WTC11 (cell line): Measurements from ENCODE around the gene SOX6. TPM values are rescaled to one million over a fixed set of nuclear protein-coding genes. Genes with fewer than 3 reads are reported as not detected.

ENCODE experiments used
- ATAC-seq: fragments of 200-7000 bp; cut with Tn5 transposase; 2 replicates; pipeline ENCODE4 v1.10.0; 2021; ENCODE audit warnings: mild to moderate bottlenecking, moderate library complexity
- CTCF ChIA-PET: fragments of 300-600 bp; sonication (Branson Sonifier 250); formaldehyde crosslinking; loops from one replicate; lab custom pipeline; 2021; ENCODE audit warnings: antibody characterized with exemption; lab: Charles Lee
- POLR2A ChIA-PET: fragments of 350-600 bp; sonication (Branson Sonifier 250); formaldehyde crosslinking; loops from one replicate; lab custom pipeline; 2021; ENCODE audit warnings: antibody characterized with exemption; lab: Charles Lee
- DNase-seq: peaks from one replicate; pipeline ENCODE4 v3.0.0; 2021; ENCODE audit warnings: low spot score
- H3K27ac Mint-ChIP-seq: 2 replicates; pipeline ENCODE4 v1.8.0; 2021; ENCODE audit warnings: mixed read lengths
- H3K27me3 Mint-ChIP-seq: 2 replicates; pipeline ENCODE4 v1.8.0; 2021; ENCODE audit warnings: low read depth, mild to moderate bottlenecking, moderate library complexity, mixed read lengths
- H3K36me3 Mint-ChIP-seq: 2 replicates; pipeline ENCODE4 v1.8.0; 2021; ENCODE audit warnings: mixed read lengths
- H3K4me1 Mint-ChIP-seq: 2 replicates; pipeline ENCODE4 v1.8.0; 2022; ENCODE audit warnings: mixed read lengths
- H3K4me3 Mint-ChIP-seq: 2 replicates; pipeline ENCODE4 v1.8.0; 2021; ENCODE audit warnings: mild to moderate bottlenecking, moderate library complexity, mixed read lengths
- H3K9me3 Mint-ChIP-seq: 2 replicates; pipeline ENCODE4 v1.8.0; 2021; ENCODE audit warnings: mixed read lengths
- CTCF ChIP-seq: fragments of 200-600 bp; IDR thresholded peaks from 2 replicates; pipeline ENCODE4 v1.8.0; 2022; ENCODE audit warnings: antibody characterized with exemption
- E2F4 ChIP-seq: sonication (generic); formaldehyde crosslinking; IDR thresholded peaks from 2 replicates; pipeline ENCODE4 v1.8.1; 2022; ENCODE audit warnings: low read depth, mild to moderate bottlenecking, moderate library complexity, missing genetic modification reagents, borderline replicate concordance
- ELF4 ChIP-seq: sonication (generic); formaldehyde crosslinking; IDR thresholded peaks from 2 replicates; pipeline ENCODE4 v1.8.1; 2022; ENCODE audit warnings: low read depth, mild to moderate bottlenecking, moderate library complexity, missing genetic modification reagents
- FOXK1 ChIP-seq: sonication (generic); formaldehyde crosslinking; IDR thresholded peaks from 2 replicates; pipeline ENCODE4 v1.8.0; 2022; ENCODE audit warnings: mild to moderate bottlenecking, moderate library complexity, missing genetic modification reagents
- GRHL2 ChIP-seq: fragments of 250-450 bp; sonication (Bioruptor Pico); IDR thresholded peaks from 2 replicates; pipeline ENCODE4 v1.8.0; 2022; ENCODE audit warnings: mild to moderate bottlenecking, moderate library complexity; ENCODE audit not compliant: insufficient replicate concordance, severe bottlenecking
- IRF2 ChIP-seq: sonication (generic); formaldehyde crosslinking; IDR thresholded peaks from 2 replicates; pipeline ENCODE4 v1.8.0; 2022; ENCODE audit warnings: low read depth, missing genetic modification reagents, borderline replicate concordance
- KAT7 ChIP-seq: sonication (generic); formaldehyde crosslinking; IDR thresholded peaks from 2 replicates; pipeline ENCODE4 v1.8.1; 2023; ENCODE audit warnings: missing genetic modification reagents, mild to moderate bottlenecking, borderline replicate concordance
- TP53 ChIP-seq: sonication (generic); formaldehyde crosslinking; IDR thresholded peaks from 2 replicates; pipeline ENCODE4 v1.8.1; 2023; ENCODE audit warnings: mild to moderate bottlenecking, missing genetic modification reagents
- ZNF281 ChIP-seq: sonication (generic); formaldehyde crosslinking; IDR thresholded peaks from 2 replicates; pipeline ENCODE4 v1.8.0; 2023; ENCODE audit warnings: mild to moderate bottlenecking, missing genetic modification reagents
- ZNF396 ChIP-seq: fragments of 250-450 bp; sonication (Bioruptor Pico); IDR thresholded peaks from 2 replicates; pipeline ENCODE4 v1.8.0; 2021; ENCODE audit warnings: mild to moderate bottlenecking, moderate library complexity, borderline replicate concordance
- ZNF423 ChIP-seq: fragments of 250-450 bp; sonication (Bioruptor Pico); IDR thresholded peaks from 2 replicates; pipeline ENCODE4 v2.1.2; 2022; ENCODE audit warnings: mild to moderate bottlenecking, moderate library complexity
- total RNA-seq: library from RNA; stranded (reverse); gene quantifications from 3 replicates; pipeline ENCODE4 v1.2.3, GENCODE V29; 2021
- TF ChIP-seq, protein P1 (sequence below): sonication (generic); formaldehyde crosslinking; IDR thresholded peaks from 2 replicates; pipeline ENCODE4 v1.8.1; 2023; ENCODE audit warnings: mild to moderate bottlenecking, moderate library complexity, missing genetic modification reagents
- TF ChIP-seq, protein P2 (sequence below): fragments of 250-450 bp; sonication (Bioruptor Pico); IDR thresholded peaks from 2 replicates; pipeline ENCODE4 v1.8.0; 2021; ENCODE audit warnings: mild to moderate bottlenecking

SOX6 gene
- total RNA-seq, 1 experiment from 2014 or later, result 0.13 TPM

DNA sequence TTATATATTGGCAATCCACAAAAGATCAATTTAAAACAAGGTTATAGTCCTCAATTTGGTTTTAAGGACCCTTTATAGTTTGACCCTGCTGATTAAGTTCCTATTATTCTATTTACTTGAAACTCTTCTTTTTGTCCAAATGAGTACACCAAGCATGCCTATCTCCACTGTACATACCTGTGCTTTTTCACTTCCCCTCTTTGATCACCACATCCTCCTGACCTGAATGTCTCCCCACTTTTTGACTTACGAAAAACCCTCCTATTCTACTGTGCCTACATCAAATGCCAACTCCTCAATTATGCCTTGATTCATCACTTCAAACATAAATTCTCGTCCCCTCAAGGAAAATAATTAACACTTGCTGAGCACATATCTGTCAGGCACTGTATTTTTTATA, 113.5 kb downstream of the SOX6 start (continued):
- TF ChIP-seq, protein P1, sequence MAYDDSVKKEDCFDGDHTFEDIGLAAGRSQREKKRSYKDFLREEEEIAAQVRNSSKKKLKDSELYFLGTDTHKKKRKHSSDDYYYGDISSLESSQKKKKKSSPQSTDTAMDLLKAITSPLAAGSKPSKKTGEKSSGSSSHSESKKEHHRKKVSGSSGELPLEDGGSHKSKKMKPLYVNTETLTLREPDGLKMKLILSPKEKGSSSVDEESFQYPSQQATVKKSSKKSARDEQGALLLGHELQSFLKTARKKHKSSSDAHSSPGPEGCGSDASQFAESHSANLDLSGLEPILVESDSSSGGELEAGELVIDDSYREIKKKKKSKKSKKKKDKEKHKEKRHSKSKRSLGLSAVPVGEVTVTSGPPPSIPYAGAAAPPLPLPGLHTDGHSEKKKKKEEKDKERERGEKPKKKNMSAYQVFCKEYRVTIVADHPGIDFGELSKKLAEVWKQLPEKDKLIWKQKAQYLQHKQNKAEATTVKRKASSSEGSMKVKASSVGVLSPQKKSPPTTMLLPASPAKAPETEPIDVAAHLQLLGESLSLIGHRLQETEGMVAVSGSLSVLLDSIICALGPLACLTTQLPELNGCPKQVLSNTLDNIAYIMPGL (CRISPR knock-in tag), result no peak
- TF ChIP-seq ELF4 (CRISPR knock-in tag) (no peak), ZNF396 (CRISPR knock-in tag) (no peak), E2F4 (CRISPR knock-in tag) (no peak)

- DNase-seq (no peak), ATAC-seq (no peak)
- Mint-ChIP-seq H3K27ac (no peak overlapping the region), H3K4me3 (no peak overlapping the region), H3K9me3 (peaks cover 12% of the 10 kb centered on the region; the same call in 1 of the 2 replicates), H3K27me3 (no peaks in the 10 kb centered on the region), H3K36me3 (no peaks in the 10 kb centered on the region), H3K4me1 (peaks cover 6% of the 10 kb centered on the region; the same call in 1 of the 2 replicates)
- POLR2A ChIA-PET, result no interaction called here
- CTCF ChIA-PET, result interaction anchor here (0.6 kb wide), 1 partner anchor 251 kb away, joined by 3 read pairs; no protein-coding TSS in a partner anchor
- TF ChIP-seq IRF2 (no peak), FOXK1 (CRISPR knock-in tag) (no peak), TP53 (CRISPR knock-in tag) (no peak), CTCF (no peak), ZNF423 (CRISPR knock-in tag) (no peak), GRHL2 (no peak), ZNF281 (no peak), E2F4 (CRISPR knock-in tag) (no peak), KAT7 (CRISPR knock-in tag) (no peak)
- TF ChIP-seq, protein P2, sequence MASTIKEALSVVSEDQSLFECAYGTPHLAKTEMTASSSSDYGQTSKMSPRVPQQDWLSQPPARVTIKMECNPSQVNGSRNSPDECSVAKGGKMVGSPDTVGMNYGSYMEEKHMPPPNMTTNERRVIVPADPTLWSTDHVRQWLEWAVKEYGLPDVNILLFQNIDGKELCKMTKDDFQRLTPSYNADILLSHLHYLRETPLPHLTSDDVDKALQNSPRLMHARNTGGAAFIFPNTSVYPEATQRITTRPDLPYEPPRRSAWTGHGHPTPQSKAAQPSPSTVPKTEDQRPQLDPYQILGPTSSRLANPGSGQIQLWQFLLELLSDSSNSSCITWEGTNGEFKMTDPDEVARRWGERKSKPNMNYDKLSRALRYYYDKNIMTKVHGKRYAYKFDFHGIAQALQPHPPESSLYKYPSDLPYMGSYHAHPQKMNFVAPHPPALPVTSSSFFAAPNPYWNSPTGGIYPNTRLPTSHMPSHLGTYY (CRISPR knock-in tag), result no peak
Observed at GRCh38 chr11:16240687-16241086, 115.7 kb downstream of the SOX6 start.
